SK-N-SH treated with all-trans-retinoic acid at 6 μM for 48 hours (cell line): Measurements from ENCODE around the gene GRIN1.

Experiments
- ATAC-seq: fragments of 200-7000 bp; cut with Tn5 transposase; 3 replicates; pipeline ENCODE4 v1.9.1; 2020; ENCODE audit warnings: mild to moderate bottlenecking, moderate library complexity
- ARNTL ChIP-seq: fragments of 450-650 bp; formaldehyde crosslinking; IDR thresholded peaks from 2 replicates; pipeline ENCODE4 v1.5.0; 2020; ENCODE audit warnings: low read depth, mild to moderate bottlenecking, moderate library complexity, borderline replicate concordance
- BACH2 ChIP-seq: fragments of 250-450 bp; sonication (Bioruptor Pico); IDR thresholded peaks from 2 replicates; pipeline ENCODE4 v1.9.0; 2021; ENCODE audit warnings: mild to moderate bottlenecking, borderline replicate concordance
- CSRNP3 ChIP-seq: fragments of 250-450 bp; sonication (Bioruptor Pico); IDR thresholded peaks from 2 replicates; pipeline ENCODE4 v1.5.1; 2021; ENCODE audit warnings: mild to moderate bottlenecking, moderate library complexity
- GLIS3 ChIP-seq: fragments of 250-450 bp; sonication (Bioruptor Pico); IDR thresholded peaks from 2 replicates; pipeline ENCODE4 v1.5.0; 2020; ENCODE audit warnings: mild to moderate bottlenecking, moderate library complexity
- ISL1 ChIP-seq: fragments of 250-450 bp; sonication (Bioruptor Pico); IDR thresholded peaks from 2 replicates; pipeline ENCODE4 v2.1.2; 2022; ENCODE audit warnings: mild to moderate bottlenecking, moderate library complexity
- PPARA ChIP-seq: fragments of 250-450 bp; sonication (Bioruptor Pico); IDR thresholded peaks from 2 replicates; pipeline ENCODE4 v1.5.0; 2020; ENCODE audit warnings: mild to moderate bottlenecking, borderline replicate concordance
- RARB ChIP-seq: fragments of 250-450 bp; sonication (Bioruptor Pico); IDR thresholded peaks from 2 replicates; pipeline ENCODE4 v1.8.0; 2021; ENCODE audit warnings: mild to moderate bottlenecking, moderate library complexity
- SNAI2 ChIP-seq: fragments of 250-450 bp; sonication (Bioruptor Pico); IDR thresholded peaks from 2 replicates; pipeline ENCODE4 v1.5.0; 2020; ENCODE audit warnings: mild to moderate bottlenecking, moderate library complexity
- TOX ChIP-seq: fragments of 250-450 bp; sonication (Bioruptor Pico); IDR thresholded peaks from 2 replicates; pipeline ENCODE4 v1.8.0; 2021; ENCODE audit warnings: mild to moderate bottlenecking, moderate library complexity, borderline replicate concordance
- TSHZ2 ChIP-seq: fragments of 250-450 bp; sonication (Bioruptor Pico); IDR thresholded peaks from 2 replicates; pipeline ENCODE4 v1.5.0; 2020; ENCODE audit warnings: mild to moderate bottlenecking, moderate library complexity
- ZC3H10 ChIP-seq: fragments of 250-450 bp; sonication (Bioruptor Pico); IDR thresholded peaks from 2 replicates; pipeline ENCODE4 v1.5.1; 2021; ENCODE audit warnings: mild to moderate bottlenecking, moderate library complexity
- ZFP3 ChIP-seq: fragments of 250-450 bp; sonication (Bioruptor Pico); IDR thresholded peaks from 2 replicates; pipeline ENCODE4 v1.5.0; 2020; ENCODE audit warnings: mild to moderate bottlenecking, moderate library complexity
- ZFP30 ChIP-seq: fragments of 450-650 bp; formaldehyde crosslinking; IDR thresholded peaks from 2 replicates; pipeline ENCODE4 v1.5.0; 2022; ENCODE audit warnings: mild to moderate bottlenecking, moderate library complexity
- ZNF565 ChIP-seq: fragments of 450-650 bp; formaldehyde crosslinking; conservative IDR thresholded peaks from 2 replicates; pipeline ENCODE4 v1.5.0; 2020; ENCODE audit warnings: low read depth, mild to moderate bottlenecking, moderate library complexity
- ZNF70 ChIP-seq: fragments of 450-650 bp; formaldehyde crosslinking; IDR thresholded peaks from 2 replicates; pipeline ENCODE4 v1.5.0; 2020; ENCODE audit warnings: mild to moderate bottlenecking, moderate library complexity
- TF ChIP-seq, protein P1 (sequence below): fragments of 250-450 bp; sonication (Bioruptor Pico); IDR thresholded peaks from 2 replicates; pipeline ENCODE4 v1.5.1; 2020; ENCODE audit warnings: low read depth, mild to moderate bottlenecking, moderate library complexity
- TF ChIP-seq, protein P2 (sequence below): fragments of 250-450 bp; sonication (Bioruptor Pico); IDR thresholded peaks from 2 replicates; pipeline ENCODE4 v1.8.0; 2021; ENCODE audit warnings: low read depth, mild to moderate bottlenecking, moderate library complexity, borderline replicate concordance
- TF ChIP-seq, protein P3 (sequence below): fragments of 250-450 bp; sonication (Bioruptor Pico); IDR thresholded peaks from 2 replicates; pipeline ENCODE4 v1.8.0; 2020; ENCODE audit warnings: mild to moderate bottlenecking, moderate library complexity, borderline replicate concordance

GRIN1 gene

DNA sequence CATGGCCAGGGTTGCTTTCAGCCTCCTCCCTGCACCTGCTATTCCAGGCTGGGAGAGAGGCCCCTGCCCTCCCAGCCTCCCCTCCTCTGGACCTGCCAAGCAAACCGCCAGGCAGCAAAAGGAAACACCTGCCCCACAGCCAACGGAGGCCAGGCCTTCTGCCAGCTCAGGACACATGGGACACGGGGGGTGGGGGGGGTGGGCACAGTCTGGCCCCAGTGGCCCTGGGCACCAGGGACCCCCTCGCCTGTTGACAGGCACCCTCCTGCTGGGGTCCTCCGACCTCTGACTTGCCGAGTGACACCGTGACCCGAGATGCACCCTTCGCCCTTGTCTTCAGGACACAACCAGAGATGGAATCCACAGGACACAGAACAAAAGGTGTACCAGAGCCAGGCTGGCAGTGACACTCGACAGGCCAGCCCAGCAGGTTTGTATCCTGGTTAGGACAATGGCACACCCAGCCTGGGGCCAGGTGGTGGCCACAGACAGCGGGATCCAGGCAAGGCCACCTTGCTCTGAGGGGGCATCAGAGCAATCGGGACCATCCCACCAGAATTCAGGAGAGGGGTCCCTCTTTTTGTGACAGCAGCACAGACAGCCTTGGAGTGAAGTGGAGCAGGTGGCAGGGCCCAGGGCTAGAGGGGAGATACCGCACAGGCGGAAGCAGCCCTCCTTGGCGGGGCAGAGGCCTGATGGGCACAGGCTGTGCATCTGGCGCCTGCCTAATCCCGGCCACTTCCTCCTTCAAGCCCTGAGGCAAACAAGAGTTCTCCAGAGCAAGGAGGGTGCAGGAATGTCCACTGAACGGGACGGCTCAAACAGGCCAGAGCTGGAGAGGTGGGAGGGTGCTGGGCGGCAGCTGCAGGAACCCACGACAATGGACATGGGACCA is 34.2 kb downstream of the GRIN1 start:
- ATAC-seq, result peak; percentile 7
- TF ChIP-seq, protein P1, sequence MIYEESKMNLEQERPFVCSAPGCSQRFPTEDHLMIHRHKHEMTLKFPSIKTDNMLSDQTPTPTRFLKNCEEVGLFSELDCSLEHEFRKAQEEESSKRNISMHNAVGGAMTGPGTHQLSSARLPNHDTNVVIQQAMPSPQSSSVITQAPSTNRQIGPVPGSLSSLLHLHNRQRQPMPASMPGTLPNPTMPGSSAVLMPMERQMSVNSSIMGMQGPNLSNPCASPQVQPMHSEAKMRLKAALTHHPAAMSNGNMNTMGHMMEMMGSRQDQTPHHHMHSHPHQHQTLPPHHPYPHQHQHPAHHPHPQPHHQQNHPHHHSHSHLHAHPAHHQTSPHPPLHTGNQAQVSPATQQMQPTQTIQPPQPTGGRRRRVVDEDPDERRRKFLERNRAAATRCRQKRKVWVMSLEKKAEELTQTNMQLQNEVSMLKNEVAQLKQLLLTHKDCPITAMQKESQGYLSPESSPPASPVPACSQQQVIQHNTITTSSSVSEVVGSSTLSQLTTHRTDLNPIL (CRISPR knock-in tag), result no peak
- TF ChIP-seq ZFP3 (CRISPR knock-in tag) (no peak), ZC3H10 (CRISPR knock-in tag) (no peak), ZNF565 (CRISPR knock-in tag) (no peak), ISL1 (CRISPR knock-in tag) (no peak), RARB (CRISPR knock-in tag) (no peak), TSHZ2 (CRISPR knock-in tag) (no peak), CSRNP3 (CRISPR knock-in tag) (no peak), SNAI2 (no peak), ARNTL (CRISPR knock-in tag) (no peak), ZNF70 (no peak), PPARA (CRISPR knock-in tag) (no peak), BACH2 (CRISPR knock-in tag) (no peak), GLIS3 (no peak)
- TF ChIP-seq, protein P2, sequence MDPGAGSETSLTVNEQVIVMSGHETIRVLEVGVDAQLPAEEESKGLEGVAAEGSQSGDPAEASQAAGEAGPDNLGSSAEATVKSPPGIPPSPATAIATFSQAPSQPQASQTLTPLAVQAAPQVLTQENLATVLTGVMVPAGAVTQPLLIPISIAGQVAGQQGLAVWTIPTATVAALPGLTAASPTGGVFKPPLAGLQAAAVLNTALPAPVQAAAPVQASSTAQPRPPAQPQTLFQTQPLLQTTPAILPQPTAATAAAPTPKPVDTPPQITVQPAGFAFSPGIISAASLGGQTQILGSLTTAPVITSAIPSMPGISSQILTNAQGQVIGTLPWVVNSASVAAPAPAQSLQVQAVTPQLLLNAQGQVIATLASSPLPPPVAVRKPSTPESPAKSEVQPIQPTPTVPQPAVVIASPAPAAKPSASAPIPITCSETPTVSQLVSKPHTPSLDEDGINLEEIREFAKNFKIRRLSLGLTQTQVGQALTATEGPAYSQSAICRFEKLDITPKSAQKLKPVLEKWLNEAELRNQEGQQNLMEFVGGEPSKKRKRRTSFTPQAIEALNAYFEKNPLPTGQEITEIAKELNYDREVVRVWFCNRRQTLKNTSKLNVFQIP (CRISPR knock-in tag), result no peak

DNA sequence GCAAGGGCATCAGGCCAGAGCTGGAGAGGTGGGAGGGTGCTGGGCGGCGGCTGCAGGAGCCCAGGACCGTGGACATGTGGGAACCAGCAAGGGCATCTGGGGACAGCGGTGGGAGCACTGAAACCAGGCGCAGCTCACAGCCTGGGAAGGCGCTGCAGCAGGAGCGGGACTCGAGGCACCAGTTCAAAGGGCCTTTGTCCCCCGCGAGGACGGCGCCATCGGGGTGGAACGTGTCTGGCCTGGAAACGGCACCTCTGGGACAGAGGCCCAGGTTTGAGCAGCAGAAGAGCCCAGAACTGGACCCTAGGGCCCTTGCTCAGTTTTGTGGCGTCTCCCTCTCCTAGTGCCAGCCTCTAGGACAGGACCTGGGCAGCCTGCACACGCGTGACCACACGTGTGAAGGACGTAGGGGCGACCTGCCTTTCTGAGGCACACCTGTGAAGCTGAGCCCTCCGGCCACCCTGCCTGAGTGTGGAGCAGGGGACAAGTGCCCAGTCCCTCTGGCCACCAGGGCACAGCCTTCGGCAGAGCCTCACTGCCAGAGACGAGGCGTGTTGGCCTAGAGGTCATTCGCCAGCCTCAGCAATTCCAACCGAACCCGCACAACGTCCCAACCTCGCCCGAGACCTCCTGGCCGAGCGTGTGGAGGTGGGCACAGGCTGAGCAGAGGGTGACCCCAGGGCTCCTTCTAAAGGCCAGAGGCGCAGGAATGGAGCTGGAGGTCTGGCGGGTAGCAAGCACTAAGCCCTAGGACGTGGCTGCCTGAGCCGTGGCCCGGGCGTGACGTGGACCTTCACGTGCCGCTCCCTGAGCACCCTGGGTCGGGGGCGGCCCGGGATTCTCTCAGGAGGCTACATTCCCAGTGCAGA is 35.1 kb downstream of the GRIN1 start:
- TF ChIP-seq ZNF70 (no peak), ZFP3 (CRISPR knock-in tag) (no peak), BACH2 (CRISPR knock-in tag) (no peak), CSRNP3 (CRISPR knock-in tag) (no peak), RARB (CRISPR knock-in tag) (no peak), ZFP30 (CRISPR knock-in tag) (no peak), TOX (CRISPR knock-in tag) (no peak), ZNF565 (CRISPR knock-in tag) (no peak), ISL1 (CRISPR knock-in tag) (no peak), ARNTL (CRISPR knock-in tag) (no peak)
- TF ChIP-seq, protein P3, sequence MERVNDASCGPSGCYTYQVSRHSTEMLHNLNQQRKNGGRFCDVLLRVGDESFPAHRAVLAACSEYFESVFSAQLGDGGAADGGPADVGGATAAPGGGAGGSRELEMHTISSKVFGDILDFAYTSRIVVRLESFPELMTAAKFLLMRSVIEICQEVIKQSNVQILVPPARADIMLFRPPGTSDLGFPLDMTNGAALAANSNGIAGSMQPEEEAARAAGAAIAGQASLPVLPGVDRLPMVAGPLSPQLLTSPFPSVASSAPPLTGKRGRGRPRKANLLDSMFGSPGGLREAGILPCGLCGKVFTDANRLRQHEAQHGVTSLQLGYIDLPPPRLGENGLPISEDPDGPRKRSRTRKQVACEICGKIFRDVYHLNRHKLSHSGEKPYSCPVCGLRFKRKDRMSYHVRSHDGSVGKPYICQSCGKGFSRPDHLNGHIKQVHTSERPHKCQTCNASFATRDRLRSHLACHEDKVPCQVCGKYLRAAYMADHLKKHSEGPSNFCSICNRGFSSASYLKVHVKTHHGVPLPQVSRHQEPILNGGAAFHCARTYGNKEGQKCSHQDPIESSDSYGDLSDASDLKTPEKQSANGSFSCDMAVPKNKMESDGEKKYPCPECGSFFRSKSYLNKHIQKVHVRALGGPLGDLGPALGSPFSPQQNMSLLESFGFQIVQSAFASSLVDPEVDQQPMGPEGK (CRISPR knock-in tag), result no peak
- TF ChIP-seq, protein P1 (CRISPR knock-in tag), result no peak
- TF ChIP-seq, all 23 proteins: peak for 0
- peak; percentile 4; the same call in 2 of the 3 replicates for ATAC-seq
